Astrocyte (in vitro differentiated cells and primary cell): Measurements from ENCODE around the gene MICALL1. TPM values are rescaled to one million over a fixed set of nuclear protein-coding genes. Genes with fewer than 3 reads are reported as not detected.

Experiments used
- DNase-seq: peaks from one replicate; pipeline ENCODE4 v3.0.0-alpha.2; 2010; ENCODE audit warnings: low read depth
- FAIRE-seq: peaks from 2 replicates; lab custom pipeline; 2011; peaks lifted over from hg19 to GRCh38; lab: Jason Lieb, UNC
- H2AFZ ChIP-seq: 2 replicates; pipeline ENCODE4 v1.6.0; 2012; ENCODE audit warnings: low read depth, low read length, inconsistent platforms
- H3K27ac ChIP-seq: 2 replicates; pipeline ENCODE4 v1.5.1; 2011; ENCODE audit warnings: low read depth, low read length, inconsistent platforms
- H3K27me3 ChIP-seq: 2 replicates; pipeline ENCODE4 v1.6.0; 2011; ENCODE audit warnings: low read length, inconsistent platforms; ENCODE audit not compliant: insufficient read depth
- H3K36me3 ChIP-seq: 2 replicates; pipeline ENCODE4 v1.5.1; 2011; ENCODE audit warnings: low read length, inconsistent platforms; ENCODE audit not compliant: insufficient read depth
- H3K4me1 ChIP-seq: 2 replicates; pipeline ENCODE4 v1.5.1; 2011; ENCODE audit warnings: low read length, inconsistent platforms; ENCODE audit not compliant: insufficient read depth
- H3K4me2 ChIP-seq: 2 replicates; pipeline ENCODE4 v1.6.0; 2012; ENCODE audit warnings: low read length, inconsistent platforms
- H3K4me3 ChIP-seq: 2 replicates; pipeline ENCODE4 v1.5.1; 2011; ENCODE audit warnings: low read depth, mild to moderate bottlenecking, low read length, inconsistent platforms; ENCODE audit not compliant: insufficient read depth
- H3K79me2 ChIP-seq: 2 replicates; pipeline ENCODE4 v1.6.0; 2012; ENCODE audit warnings: mild to moderate bottlenecking, low read length, inconsistent platforms; ENCODE audit not compliant: insufficient read depth
- H3K9ac ChIP-seq: 2 replicates; pipeline ENCODE4 v1.6.0; 2012; ENCODE audit warnings: mild to moderate bottlenecking, low read length, inconsistent platforms
- H3K9me3 ChIP-seq: 2 replicates; pipeline ENCODE4 v1.5.1; 2012; ENCODE audit warnings: low read depth, mild to moderate bottlenecking, low read length, inconsistent platforms; ENCODE audit not compliant: insufficient read depth
- H4K20me1 ChIP-seq: 2 replicates; pipeline ENCODE4 v1.6.0; 2012; ENCODE audit warnings: low read length, inconsistent platforms; ENCODE audit not compliant: insufficient read depth
- H3K27ac Mint-ChIP-seq: one replicate; pipeline ENCODE4 v1.8.0; 2021; ENCODE audit warnings: mild to moderate bottlenecking, mixed read lengths; ENCODE audit not compliant: unreplicated experiment
- H3K27me3 Mint-ChIP-seq: one replicate; pipeline ENCODE4 v1.8.0; 2021; ENCODE audit warnings: low read depth, mixed read lengths; ENCODE audit not compliant: unreplicated experiment
- H3K36me3 Mint-ChIP-seq: one replicate; pipeline ENCODE4 v1.8.0; 2021; ENCODE audit warnings: low read depth, mixed read lengths; ENCODE audit not compliant: unreplicated experiment
- H3K4me1 Mint-ChIP-seq: one replicate; pipeline ENCODE4 v1.8.0; 2021; ENCODE audit warnings: low read depth, mixed read lengths; ENCODE audit not compliant: unreplicated experiment
- H3K4me3 Mint-ChIP-seq: one replicate; pipeline ENCODE4 v1.8.0; 2021; ENCODE audit warnings: mild to moderate bottlenecking, moderate library complexity, mixed read lengths; ENCODE audit not compliant: unreplicated experiment
- H3K9me3 Mint-ChIP-seq: one replicate; pipeline ENCODE4 v1.8.0; 2021; ENCODE audit warnings: mild to moderate bottlenecking, mixed read lengths; ENCODE audit not compliant: unreplicated experiment
- CTCF ChIP-seq: IDR thresholded peaks from 2 replicates; pipeline ENCODE4 v1.5.1; 2011; ENCODE audit warnings: low read depth, mild to moderate bottlenecking, inconsistent platforms, low read length, moderate library complexity; ENCODE audit not compliant: insufficient read depth
- EZH2 ChIP-seq: IDR thresholded peaks from 2 replicates; pipeline ENCODE4 v1.6.1; 2012; ENCODE audit warnings: mild to moderate bottlenecking, low read length, inconsistent platforms; ENCODE audit not compliant: insufficient read depth
- total RNA-seq: library from RNA; stranded (reverse); gene quantifications from 2 replicates; pipeline ENCODE4 v1.2.1, GENCODE V29; 2021

Gene MICALL1
- total RNA-seq, 1 donor from 2014 or later, result 131 TPM

GRCh38 chr22:37957232-37957631 is 51.1 kb downstream of the MICALL1 start:
- Mint-ChIP-seq H3K27me3 (no peaks in the 10 kb centered on the region), H3K9me3 (no peaks in the 10 kb centered on the region), H3K36me3 (peaks cover 21% of the 10 kb centered on the region), H3K4me3 (no peak overlapping the region), H3K27ac (no peak overlapping the region), H3K4me1 (peaks cover 3% of the 10 kb centered on the region)
- Histone ChIP-seq H3K9me3 (no peaks in the 10 kb centered on the region), H3K4me1 (peaks cover 10% of the 10 kb centered on the region), H2AFZ (no peak overlapping the region), H3K27me3 (no peaks in the 10 kb centered on the region), H3K9ac (no peak overlapping the region), H3K27ac (no peak overlapping the region), H3K79me2 (peaks cover 40% of the 10 kb centered on the region), H4K20me1 (peaks cover 31% of the 10 kb centered on the region), H3K4me2 (no peak overlapping the region), H3K36me3 (peaks cover 26% of the 10 kb centered on the region), H3K4me3 (no peak overlapping the region)
- no peak for TF ChIP-seq CTCF
- no peak for TF ChIP-seq EZH2
- DNase-seq (no peak), FAIRE-seq (no peak)

- H2AFZ ChIP-seq, result no peak overlapping the region
- no peaks in the 10 kb centered on the region for H3K9me3 Mint-ChIP-seq
- peaks cover 31% of the 10 kb centered on the region for H3K79me2 ChIP-seq
- H3K4me3 ChIP-seq, result no peak overlapping the region
- DNase-seq (no peak), FAIRE-seq (no peak)
- H3K9ac ChIP-seq, result no peak overlapping the region
- no peak overlapping the region for H3K27ac Mint-ChIP-seq
- H3K4me3 Mint-ChIP-seq, result no peak overlapping the region
- no peak overlapping the region for H3K27ac ChIP-seq
- H3K36me3 ChIP-seq, result peaks cover 38% of the 10 kb centered on the region
- H3K9me3 ChIP-seq, result no peaks in the 10 kb centered on the region
- peaks cover 4% of the 10 kb centered on the region for H3K4me1 ChIP-seq
- no peak overlapping the region for H3K4me2 ChIP-seq
- H3K27me3 ChIP-seq, result no peaks in the 10 kb centered on the region
- peaks cover 3% of the 10 kb centered on the region for H3K4me1 Mint-ChIP-seq
- H3K36me3 Mint-ChIP-seq, result peaks cover 21% of the 10 kb centered on the region
- no peaks in the 10 kb centered on the region for H3K27me3 Mint-ChIP-seq
- H4K20me1 ChIP-seq, result peaks cover 35% of the 10 kb centered on the region
- no peak for TF ChIP-seq CTCF
- TF ChIP-seq EZH2, result no peak
These were observed 53.2 kb downstream of the MICALL1 start for GRCh38 chr22:37959231-37959825.

GRCh38 chr22:37961062-37961461 is 55.0 kb downstream of the MICALL1 start:
- Mint-ChIP-seq H3K4me3 (no peak overlapping the region), H3K4me1 (peaks cover 12% of the 10 kb centered on the region), H3K27me3 (no peaks in the 10 kb centered on the region), H3K27ac (no peak overlapping the region), H3K9me3 (no peaks in the 10 kb centered on the region), H3K36me3 (peaks cover 24% of the 10 kb centered on the region)
- Histone ChIP-seq H3K27ac (no peak overlapping the region), H2AFZ (no peak overlapping the region), H3K4me3 (no peak overlapping the region), H4K20me1 (peaks cover 47% of the 10 kb centered on the region), H3K9me3 (no peaks in the 10 kb centered on the region), H3K9ac (no peak overlapping the region), H3K27me3 (no peaks in the 10 kb centered on the region), H3K36me3 (peaks cover 38% of the 10 kb centered on the region), H3K4me1 (peaks cover 5% of the 10 kb centered on the region), H3K79me2 (peaks cover 14% of the 10 kb centered on the region), H3K4me2 (no peak overlapping the region)
- TF ChIP-seq CTCF (no peak), EZH2 (no peak)
- no peak for DNase-seq
- FAIRE-seq, result no peak
